PC-9 (cell line): ENCODE measurements around the gene CD36. TPM values are rescaled to one million over a fixed set of nuclear protein-coding genes. Genes with fewer than 3 reads are reported as not detected.
A peak's percentile ranks its signal among the peaks of the same experiment; 100 is the strongest.

Experiments
- BruUV-seq: library from RNA; stranded (reverse); fragments of 400-500 nt; replicated peaks from 2 replicates; lab custom pipeline; 2021; lab: Mats Ljungman, UMichigan
- CTCF ChIA-PET: fragments of 300-600 bp; sonication (Branson Sonifier 250); formaldehyde crosslinking; loops from one replicate; lab custom pipeline; 2022; ENCODE audit warnings: antibody characterized with exemption; lab: Charles Lee
- POLR2A ChIA-PET: fragments of 300-600 bp; sonication (Branson Sonifier 250); formaldehyde crosslinking; loops from one replicate; lab custom pipeline; 2022; ENCODE audit warnings: antibody characterized with exemption; ENCODE audit not compliant: unreplicated experiment; lab: Charles Lee
- DNase-seq, 2 experiments: peaks; one replicate each; pipeline versions ENCODE4 v3.0.0 to v3.0.0-alpha.2; 2015 to 2022; ENCODE audit warnings: mixed read lengths in 1 of 2
- H2AFZ ChIP-seq: fragments of 200-600 bp; sonication (generic); 2 replicates; pipeline ENCODE4 v1.8.1; 2017; ENCODE audit warnings: antibody characterized with exemption
- H3F3A ChIP-seq: fragments of 200-600 bp; sonication (generic); 2 replicates; pipeline ENCODE4 v1.8.1; 2017; ENCODE audit warnings: antibody characterized with exemption, mild to moderate bottlenecking, low read depth; ENCODE audit not compliant: insufficient read depth
- H3K27ac ChIP-seq: fragments of 200-600 bp; sonication (generic); 2 replicates; pipeline ENCODE4 v1.6.1; 2016; ENCODE audit warnings: mixed run types
- H3K27me3 ChIP-seq: fragments of 200-600 bp; sonication (generic); 2 replicates; pipeline ENCODE4 v1.6.1; 2016; ENCODE audit warnings: low read depth, mixed run types; ENCODE audit not compliant: insufficient read depth
- H3K36me3 ChIP-seq: fragments of 200-600 bp; sonication (generic); 2 replicates; pipeline ENCODE4 v1.6.1; 2016; ENCODE audit warnings: low read depth, mixed run types
- H3K4me1 ChIP-seq: fragments of 200-600 bp; sonication (generic); replicated peaks from 2 replicates; pipeline ENCODE4 v1.6.1; 2016; ENCODE audit warnings: mixed run types; ENCODE audit not compliant: insufficient read depth
- H3K4me2 ChIP-seq: fragments of 200-600 bp; sonication (generic); 2 replicates; pipeline ENCODE4 v1.6.1; 2017; ENCODE audit warnings: mixed run types
- H3K4me3 ChIP-seq: fragments of 200-600 bp; sonication (generic); 2 replicates; pipeline ENCODE4 v1.6.1; 2016; ENCODE audit warnings: mixed run types
- H3K79me2 ChIP-seq: fragments of 200-600 bp; sonication (generic); 2 replicates; pipeline ENCODE4 v1.6.1; 2017; ENCODE audit warnings: low read depth, mixed run types
- H3K9me2 ChIP-seq: fragments of 200-600 bp; sonication (generic); 2 replicates; pipeline ENCODE4 v1.8.1; 2017; ENCODE audit warnings: mild to moderate bottlenecking; ENCODE audit not compliant: insufficient read depth
- H3K9me3 ChIP-seq: fragments of 200-600 bp; sonication (generic); 2 replicates; pipeline ENCODE4 v1.8.1; 2016; ENCODE audit warnings: low read depth; ENCODE audit not compliant: insufficient read depth
- H4K20me1 ChIP-seq: fragments of 200-600 bp; sonication (generic); 2 replicates; pipeline ENCODE4 v1.8.1; 2017; ENCODE audit not compliant: insufficient read depth
- EZH2 ChIP-seq: fragments of 200-600 bp; sonication (generic); IDR thresholded peaks from 2 replicates; pipeline ENCODE4 v1.8.0; 2017; ENCODE audit warnings: antibody characterized with exemption, low read depth
- intact Hi-C: fragments of 100-400 bp; cut with micrococcal nuclease; formaldehyde crosslinking; loops from one replicate; pipeline ENCODE4 v1.10.0; 2022; ENCODE audit not compliant: unreplicated experiment
- total RNA-seq: library from RNA; stranded (reverse); gene quantifications from 2 replicates; pipeline ENCODE4 v1.2.3, GENCODE V29; 2021
- TF ChIP-seq, protein P1 (sequence below): fragments of 200-600 bp; sonication (generic); conservative IDR thresholded peaks from 2 replicates; pipeline ENCODE4 v1.6.1; 2017; ENCODE audit warnings: mixed run types, antibody characterized with exemption, mild to moderate bottlenecking, moderate library complexity

The CD36 gene
- total RNA-seq, 1 experiment from 2014 or later, result 0.28 TPM

GRCh38 chr7:80681272-80681885 lies 42.9 kb downstream of the CD36 start:
- H3K4me1 ChIP-seq, result no peaks in the 10 kb centered on the region
- no peaks in the 10 kb centered on the region for H3K36me3 ChIP-seq
- TF ChIP-seq, protein P1, sequence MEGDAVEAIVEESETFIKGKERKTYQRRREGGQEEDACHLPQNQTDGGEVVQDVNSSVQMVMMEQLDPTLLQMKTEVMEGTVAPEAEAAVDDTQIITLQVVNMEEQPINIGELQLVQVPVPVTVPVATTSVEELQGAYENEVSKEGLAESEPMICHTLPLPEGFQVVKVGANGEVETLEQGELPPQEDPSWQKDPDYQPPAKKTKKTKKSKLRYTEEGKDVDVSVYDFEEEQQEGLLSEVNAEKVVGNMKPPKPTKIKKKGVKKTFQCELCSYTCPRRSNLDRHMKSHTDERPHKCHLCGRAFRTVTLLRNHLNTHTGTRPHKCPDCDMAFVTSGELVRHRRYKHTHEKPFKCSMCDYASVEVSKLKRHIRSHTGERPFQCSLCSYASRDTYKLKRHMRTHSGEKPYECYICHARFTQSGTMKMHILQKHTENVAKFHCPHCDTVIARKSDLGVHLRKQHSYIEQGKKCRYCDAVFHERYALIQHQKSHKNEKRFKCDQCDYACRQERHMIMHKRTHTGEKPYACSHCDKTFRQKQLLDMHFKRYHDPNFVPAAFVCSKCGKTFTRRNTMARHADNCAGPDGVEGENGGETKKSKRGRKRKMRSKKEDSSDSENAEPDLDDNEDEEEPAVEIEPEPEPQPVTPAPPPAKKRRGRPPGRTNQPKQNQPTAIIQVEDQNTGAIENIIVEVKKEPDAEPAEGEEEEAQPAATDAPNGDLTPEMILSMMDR, result peak; percentile 72
- no peak for TF ChIP-seq EZH2
- H3K4me2 ChIP-seq, result no peak overlapping the region
- no TSS peak for BruUV-seq
- H3K9me3 ChIP-seq, result 0 out of 2 replicates have a peak, but pooled peaks cover 7% of the 10 kb centered on the region
- H3K79me2 ChIP-seq, result no peaks in the 10 kb centered on the region
- CTCF ChIA-PET, result no interaction called here
- no peaks in the 10 kb centered on the region for H3K27me3 ChIP-seq
- H3F3A ChIP-seq, result peaks cover 5% of the 10 kb centered on the region; the same call in 1 of the 2 replicates
- POLR2A ChIA-PET, result no interaction called here
- H4K20me1 ChIP-seq, result no peaks in the 10 kb centered on the region
- H2AFZ ChIP-seq, result no peak overlapping the region
- intact Hi-C loops, result loop anchor here (1.0 to 5.0 kb wide), 2 partner anchors 253 to 619 kb away; no protein-coding TSS in a partner anchor
- no peaks in the 10 kb centered on the region for H3K9me2 ChIP-seq
- H3K27ac ChIP-seq, result no peak overlapping the region
- peak in 1 of 2 experiments; percentile 5 for DNase-seq
- no peak overlapping the region for H3K4me3 ChIP-seq

DNA sequence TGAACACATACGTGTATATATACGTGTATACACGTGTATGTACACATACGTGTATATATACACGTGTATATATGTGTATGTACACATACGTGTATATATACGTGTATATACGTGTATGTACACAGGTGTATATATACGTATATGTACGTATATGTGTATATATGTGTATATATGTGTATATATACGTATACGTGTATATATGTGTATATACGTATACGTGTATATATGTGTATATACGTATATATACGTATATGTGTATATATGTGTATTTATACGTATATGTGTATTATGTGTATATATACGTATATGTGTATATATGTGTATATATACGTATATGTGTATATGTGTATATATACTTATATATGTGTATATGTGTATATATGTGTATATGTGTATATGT lies 44.3 kb downstream of the CD36 start:
- intact Hi-C loops, result loop anchor here (5.0 kb wide), 1 partner anchor 620 kb away; no protein-coding TSS in a partner anchor
- ChIA-PET POLR2A (no interaction called here), CTCF (no interaction called here)
- Histone ChIP-seq H3K36me3 (no peaks in the 10 kb centered on the region), H3K4me3 (no peak overlapping the region), H3K9me3 (no peaks in the 10 kb centered on the region; the same call in 1 of the 2 replicates), H2AFZ (no peak overlapping the region), H3F3A (peaks cover 5% of the 10 kb centered on the region; the same call in 1 of the 2 replicates), H3K79me2 (no peaks in the 10 kb centered on the region), H3K27ac (no peak overlapping the region), H3K27me3 (no peaks in the 10 kb centered on the region), H3K4me1 (no peaks in the 10 kb centered on the region), H4K20me1 (no peaks in the 10 kb centered on the region), H3K4me2 (no peak overlapping the region), H3K9me2 (no peaks in the 10 kb centered on the region)
- DNase-seq, result no peak
- TF ChIP-seq EZH2, result no peak
- TF ChIP-seq, protein P1, result no peak
- no TSS peak for BruUV-seq

DNA sequence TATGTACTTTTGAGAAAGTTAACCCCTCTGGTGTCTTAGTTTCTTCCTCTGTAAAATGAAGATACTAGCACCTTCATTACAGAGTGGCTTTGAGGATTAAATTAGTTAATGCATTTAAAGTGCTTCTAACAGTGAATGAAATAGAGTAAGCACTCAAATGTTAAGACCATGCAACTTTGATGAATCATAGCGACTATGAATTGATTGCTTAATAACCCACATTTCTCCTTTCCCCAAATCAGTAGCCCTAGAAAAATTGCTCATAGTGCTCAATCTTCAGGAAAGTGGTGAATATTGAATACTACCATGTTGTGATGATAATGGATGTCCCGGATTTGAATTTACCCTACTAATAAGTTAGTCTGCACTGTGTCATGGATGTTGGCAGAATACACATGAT lies 48.1 kb downstream of the CD36 start:
- BruUV-seq, result no TSS peak
- H3F3A ChIP-seq, result peaks cover 5% of the 10 kb centered on the region; the same call in 1 of the 2 replicates
- H3K27me3 ChIP-seq, result no peaks in the 10 kb centered on the region
- no peak overlapping the region for H2AFZ ChIP-seq
- H3K4me3 ChIP-seq, result no peak overlapping the region
- intact Hi-C loops, result no loop called here
- H3K9me3 ChIP-seq, result no peaks in the 10 kb centered on the region; the same call in 1 of the 2 replicates
- no peaks in the 10 kb centered on the region for H3K79me2 ChIP-seq
- no peak for TF ChIP-seq EZH2
- TF ChIP-seq, protein P1, result no peak
- no peak for DNase-seq
- no peak overlapping the region for H3K4me2 ChIP-seq
- ChIA-PET POLR2A (no interaction called here), CTCF (no interaction called here)
- H3K36me3 ChIP-seq, result no peaks in the 10 kb centered on the region
- no peak overlapping the region for H3K27ac ChIP-seq
- H4K20me1 ChIP-seq, result no peaks in the 10 kb centered on the region
- H3K4me1 ChIP-seq, result no peaks in the 10 kb centered on the region
- no peaks in the 10 kb centered on the region for H3K9me2 ChIP-seq
